Mesodermal cell (in vitro differentiated cells): Measurements from ENCODE around the gene BHLHA15.

Experiments
- H3K27ac ChIP-seq: 2 replicates; pipeline ENCODE4 v1.7.0; 2013; ENCODE audit warnings: mild to moderate bottlenecking, low read depth, low read length, moderate library complexity; ENCODE audit not compliant: severe bottlenecking
- H3K36me3 ChIP-seq: 2 replicates; pipeline ENCODE4 v1.7.1; 2013; ENCODE audit warnings: mild to moderate bottlenecking, low read length, moderate library complexity; ENCODE audit not compliant: control insufficient read depth, insufficient read depth
- H3K4me1 ChIP-seq: one replicate; pipeline ENCODE4 v1.7.1; 2013; ENCODE audit warnings: mild to moderate bottlenecking, low read length; ENCODE audit not compliant: insufficient read depth, control insufficient read depth, poor library complexity, severe bottlenecking
- H3K4me3 ChIP-seq: 2 replicates; pipeline ENCODE4 v1.7.0; 2013; ENCODE audit warnings: low read length, control low read depth, mild to moderate bottlenecking; ENCODE audit not compliant: insufficient read depth, poor library complexity, severe bottlenecking; ENCODE audit errors: extremely low read depth
- H3K9me3 ChIP-seq: 2 replicates; pipeline ENCODE4 v1.7.1; 2013; ENCODE audit warnings: mild to moderate bottlenecking, low read length, moderate library complexity; ENCODE audit not compliant: control insufficient read depth
- WGBS, 2 experiments: methylation state at CpG; one replicate each; pipeline ENCODE4 v1.1.5; 2013; ENCODE audit warnings: missing lambda C conversion rate in 2 of 2; ENCODE audit not compliant: insufficient coverage in 2 of 2; 5-methylcytosine and 5-hydroxymethylcytosine counted together

BHLHA15 gene

DNA sequence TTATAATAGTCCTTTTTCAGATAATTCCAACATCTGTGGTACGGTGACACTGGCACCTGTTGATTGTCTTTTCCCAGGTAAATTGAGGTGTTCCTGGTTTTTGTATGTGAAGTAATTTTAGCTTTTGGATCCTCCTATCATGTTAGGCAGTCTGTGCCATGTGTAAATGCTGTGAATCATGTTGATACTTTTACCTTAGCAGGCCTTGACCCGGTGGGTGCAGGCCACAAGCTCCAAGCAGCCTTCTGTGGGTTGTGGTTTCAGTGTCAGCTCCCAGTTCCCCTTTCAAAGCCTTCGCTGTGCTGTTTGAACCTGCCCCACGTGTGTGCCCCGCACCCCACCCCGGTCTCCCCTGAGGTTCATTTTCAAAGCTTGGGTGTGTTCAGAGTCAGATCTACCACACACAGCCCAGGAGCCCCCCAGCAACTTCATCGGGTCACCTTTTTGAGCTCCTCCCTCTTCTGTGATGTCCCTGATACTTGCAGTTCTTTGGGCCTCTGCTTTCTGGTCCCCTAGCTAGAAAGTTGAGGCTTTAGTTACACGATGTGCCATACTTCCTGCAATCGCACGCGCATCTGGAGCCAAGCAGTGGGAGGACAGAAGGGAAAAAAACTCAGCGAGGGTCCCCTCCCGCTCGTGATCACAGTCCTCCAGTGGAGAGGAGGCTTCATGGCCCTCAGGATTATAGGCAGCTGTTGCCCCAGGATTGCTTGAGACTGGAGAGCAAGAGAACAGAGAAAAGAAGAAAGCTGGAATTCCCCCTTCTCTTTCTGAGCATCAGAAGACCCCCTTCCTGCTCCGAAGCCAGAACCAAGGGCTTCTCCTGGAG lies 8.7 kb upstream of the BHLHA15 start:
- Histone ChIP-seq H3K9me3 (no peaks in the 10 kb centered on the region), H3K36me3 (peaks cover 18% of the 10 kb centered on the region), H3K4me3 (no peak overlapping the region), H3K4me1 (no peaks in the 10 kb centered on the region), H3K27ac (no peak overlapping the region)
- WGBS, 2 experiments: 95 to 100% methylated on average over 14 to 15 of the region's 15 CpGs

- Histone ChIP-seq H3K36me3 (peaks cover 20% of the 10 kb centered on the region), H3K27ac (no peak overlapping the region)
- 94 to 97% methylated on average over 19 to 22 of the region's 28 CpGs for WGBS, 2 experiments
Measured at GRCh38 chr7:98203261-98203963, 7.8 kb upstream of the BHLHA15 start.

GRCh38 chr7:98203964-98204605 lies 7.2 kb upstream of the BHLHA15 start:
- Histone ChIP-seq H3K36me3 (peaks cover 22% of the 10 kb centered on the region), H3K4me1 (no peaks in the 10 kb centered on the region), H3K9me3 (no peaks in the 10 kb centered on the region), H3K4me3 (no peak overlapping the region), H3K27ac (no peak overlapping the region)
- 96 to 99% methylated on average over 9 to 10 of the region's 18 CpGs for WGBS, 2 experiments

More at GRCh38 chr7:98203261-98203963, 7.8 kb upstream of the BHLHA15 start:
- Histone ChIP-seq H3K9me3 (no peaks in the 10 kb centered on the region), H3K4me3 (no peak overlapping the region), H3K4me1 (no peaks in the 10 kb centered on the region)

- Histone ChIP-seq H3K4me1 (no peaks in the 10 kb centered on the region), H3K9me3 (no peaks in the 10 kb centered on the region), H3K36me3 (peaks cover 22% of the 10 kb centered on the region), H3K27ac (no peak overlapping the region), H3K4me3 (no peak overlapping the region)
- WGBS, 2 experiments: 88 to 97% methylated on average over 5 to 9 of the region's 11 CpGs
Measured at GRCh38 chr7:98204670-98205069, 6.6 kb upstream of the BHLHA15 start.

DNA sequence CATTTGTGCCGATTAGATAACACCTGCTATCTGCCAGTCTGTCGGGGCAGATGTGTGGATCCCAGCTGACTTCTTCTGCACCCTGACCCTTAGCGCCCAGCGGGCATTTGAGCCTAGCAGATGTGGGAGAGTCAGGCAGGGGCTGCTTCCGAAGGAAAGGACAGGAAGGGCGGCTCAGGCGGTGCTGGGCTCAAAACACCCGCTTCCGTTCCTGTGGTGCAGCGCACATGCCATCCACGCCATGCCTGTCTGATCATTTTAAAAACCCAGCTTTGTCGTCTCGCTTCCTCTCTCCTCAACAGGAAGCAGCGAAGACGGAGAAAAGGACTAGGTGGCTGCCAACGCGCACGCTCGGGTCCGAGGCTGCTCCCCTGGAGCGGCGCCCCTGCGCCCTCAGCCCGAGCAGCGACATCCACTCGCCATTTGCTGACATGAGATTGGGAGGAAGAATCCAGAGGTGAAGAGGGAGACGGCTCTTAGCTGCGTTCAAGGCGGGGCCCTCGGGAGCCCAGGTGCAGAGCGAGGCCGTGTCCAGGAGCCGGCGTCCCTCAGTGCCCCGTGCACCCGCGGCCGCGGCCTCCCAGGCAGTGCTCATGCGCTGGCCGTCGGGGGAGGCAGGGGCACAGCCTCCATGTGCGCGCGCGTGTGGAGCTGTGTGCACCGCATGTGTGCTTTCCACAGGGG lies 5.9 kb upstream of the BHLHA15 start:
- Histone ChIP-seq H3K4me1 (no peaks in the 10 kb centered on the region), H3K36me3 (peaks cover 22% of the 10 kb centered on the region), H3K9me3 (no peaks in the 10 kb centered on the region), H3K27ac (no peak overlapping the region), H3K4me3 (no peak overlapping the region)
- whole genome bisulfite sequencing, 2 experiments: 96 to 98% methylated on average over 31 to 46 of the region's 47 CpGs

- Histone ChIP-seq H3K9me3 (no peaks in the 10 kb centered on the region), H3K27ac (no peak overlapping the region), H3K36me3 (peaks cover 22% of the 10 kb centered on the region), H3K4me1 (peaks cover 3% of the 10 kb centered on the region), H3K4me3 (no peak overlapping the region)
- 92 to 94% methylated on average over 38 to 43 of the region's 47 CpGs for WGBS, 2 experiments
Measured at GRCh38 chr7:98206451-98207330, 4.5 kb upstream of the BHLHA15 start.

DNA sequence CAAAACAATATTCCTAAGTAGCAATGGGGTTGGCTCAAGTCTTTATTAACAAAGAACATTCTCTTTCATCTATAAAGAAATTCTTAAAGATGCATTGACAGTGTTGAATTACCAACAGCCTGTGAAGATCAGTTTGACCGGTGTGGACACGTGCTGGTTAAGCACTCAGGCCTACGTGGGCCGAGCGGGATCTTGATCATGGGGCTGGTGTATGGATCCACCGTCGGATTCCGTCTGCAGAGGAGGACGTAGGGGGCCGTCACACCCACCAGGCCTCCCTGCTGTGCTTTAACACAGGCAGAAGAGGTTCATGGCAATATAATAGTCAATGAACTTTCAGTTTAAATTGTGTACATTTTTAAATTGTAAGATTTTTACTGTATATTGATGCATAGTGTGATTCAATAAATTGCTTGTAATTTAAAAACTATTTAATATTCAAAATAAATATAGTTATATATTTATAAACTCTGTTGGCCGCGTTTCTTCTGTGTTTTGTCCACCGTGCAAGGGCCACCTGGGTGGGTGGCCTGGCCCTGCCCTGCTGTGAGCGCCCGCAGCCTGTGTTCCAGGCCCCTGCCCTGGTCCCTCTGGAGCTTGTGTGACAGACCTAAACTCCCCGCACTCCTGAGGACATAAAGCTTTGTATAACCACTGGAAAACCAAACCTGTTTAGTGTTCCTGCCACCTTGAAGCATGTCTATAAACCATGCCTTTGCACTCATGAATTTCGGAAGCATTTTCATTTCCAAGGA lies 1.9 kb upstream of the BHLHA15 start:
- WGBS, 2 experiments: 95% methylated on average over 13 to 14 of the region's 17 CpGs
- Histone ChIP-seq H3K4me1 (peaks cover 7% of the 10 kb centered on the region), H3K4me3 (no peak overlapping the region), H3K36me3 (peaks cover 19% of the 10 kb centered on the region), H3K27ac (no peak overlapping the region), H3K9me3 (no peaks in the 10 kb centered on the region)

DNA sequence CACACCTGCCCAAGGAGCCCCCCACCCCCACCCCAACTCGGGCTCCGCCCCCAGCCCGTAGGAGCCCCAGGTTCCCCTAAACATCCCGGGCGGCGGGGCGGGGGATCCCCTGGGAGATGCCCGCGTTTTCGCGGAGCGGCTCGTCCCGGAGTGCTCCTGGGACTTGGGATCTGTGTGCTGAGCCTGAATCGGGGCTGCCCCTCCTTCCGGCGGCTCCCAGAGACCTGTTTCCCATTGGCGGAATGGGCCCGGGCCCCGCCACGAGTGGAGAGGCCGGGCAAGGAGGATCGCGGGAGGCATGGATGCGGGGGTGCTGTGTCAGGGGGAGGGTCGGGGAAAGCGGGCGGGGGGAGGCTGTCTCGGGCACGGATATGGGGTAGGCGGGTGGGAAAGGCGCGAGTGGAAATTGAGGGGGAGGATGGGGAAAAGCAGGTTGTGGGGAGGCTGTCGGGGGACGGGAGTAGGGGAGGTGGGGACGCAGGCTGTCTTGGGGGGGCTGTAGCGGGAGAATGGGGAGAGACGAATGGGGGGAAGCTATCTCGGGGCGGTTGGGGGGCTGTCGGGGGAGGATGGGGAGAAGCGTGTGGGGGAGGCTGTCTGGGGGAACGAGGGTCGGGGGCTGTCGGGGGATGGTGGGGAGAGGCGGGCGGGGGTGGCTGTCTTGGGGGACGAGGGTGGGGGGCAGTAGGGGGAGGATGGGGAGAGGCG lies 572 bp upstream of the BHLHA15 start:
- Histone ChIP-seq H3K4me1 (peaks cover 7% of the 10 kb centered on the region), H3K4me3 (no peak overlapping the region), H3K9me3 (no peaks in the 10 kb centered on the region), H3K27ac (no peak overlapping the region), H3K36me3 (peaks cover 11% of the 10 kb centered on the region)
- 11 to 27% methylated on average over 11 to 22 of the region's 49 CpGs for WGBS, 2 experiments
